T-cell (primary cell): ENCODE measurements around the gene MS4A1. TPM values are rescaled to one million over a fixed set of nuclear protein-coding genes. Genes with fewer than 3 reads are reported as not detected.
"Not testable (repeated sequence)": the region's sequence is repeated elsewhere in the genome, so short reads cannot be mapped to it uniquely, and the experiment has no call there.

Source experiments
- ATAC-seq, 4 experiments: fragments of 200-7000 bp in 3 of 4; fragments of 150-1000 bp in 1 of 4; cut with Tn5 transposase; replicated peaks in 1 of 4; 1 replicate in 3 of 4; 2 replicates in 1 of 4; pipeline ENCODE4 v1.10.0; 2021; ENCODE audit warnings: moderate library complexity in 3 of 4, mild to moderate bottlenecking in 2 of 4, moderate number of reproducible peaks in 1 of 4
- CTCF ChIA-PET, 2 donors: fragments of 300-600 bp; sonication (Branson Sonifier 250); formaldehyde crosslinking; loops; one replicate each; lab custom pipeline; 2022; ENCODE audit warnings: antibody characterized with exemption in 2 of 2; lab: Charles Lee
- POLR2A ChIA-PET, 2 donors: fragments of 300-600 bp; sonication (Branson Sonifier 250); formaldehyde crosslinking; loops; one replicate each; lab custom pipeline; 2022; ENCODE audit warnings: antibody characterized with exemption in 2 of 2; lab: Charles Lee
- DNase-seq, 35 experiments: peaks; one replicate each; pipeline versions ENCODE4 v3.0.0 to v3.0.0-alpha.2; 2013 to 2023
- H3K27ac ChIP-seq: one replicate; pipeline ENCODE4 v1.5.1; 2013; ENCODE audit warnings: low read length
- H3K27me3 ChIP-seq, 2 experiments: replicated peaks in 1 of 2; 1 replicate in 1 of 2; 2 replicates in 1 of 2; pipeline versions ENCODE4 v1.6.1 to v1.7.0; 2013; ENCODE audit warnings: low read length in 1 of 2, mixed read lengths in 1 of 2; ENCODE audit not compliant: control insufficient read depth in 2 of 2, insufficient read depth in 2 of 2; ENCODE audit errors: extremely low read depth in 1 of 2
- H3K36me3 ChIP-seq, 2 donors: 1 replicate in 1 of 2; 2 replicates in 1 of 2; pipeline versions ENCODE4 v1.6.1 to v1.7.0; 2013; ENCODE audit warnings: low read length in 1 of 2; ENCODE audit not compliant: control insufficient read depth in 2 of 2, insufficient read depth in 1 of 2; ENCODE audit errors: extremely low read depth in 1 of 2
- H3K4me1 ChIP-seq, 2 experiments: 1 replicate in 1 of 2; 2 replicates in 1 of 2; pipeline versions ENCODE4 v1.6.1 to v1.7.0; 2013; ENCODE audit warnings: low read length in 2 of 2, mixed read lengths in 1 of 2; ENCODE audit not compliant: insufficient read depth in 2 of 2, control insufficient read depth in 1 of 2; ENCODE audit errors: extremely low read depth in 1 of 2
- H3K4me3 ChIP-seq, 2 donors: 1 replicate in 1 of 2; 2 replicates in 1 of 2; pipeline versions ENCODE4 v1.5.1 to v1.7.0; 2013; ENCODE audit warnings: mild to moderate bottlenecking in 2 of 2, low read length in 1 of 2, moderate library complexity in 1 of 2; ENCODE audit not compliant: control insufficient read depth in 1 of 2; ENCODE audit errors: extremely low read depth in 1 of 2
- H3K9me3 ChIP-seq: 2 replicates; pipeline ENCODE4 v1.7.0; 2013
- H3K27ac Mint-ChIP-seq, 2 donors: one replicate each; pipeline ENCODE4 v1.8.0; 2020 to 2021; ENCODE audit warnings: mild to moderate bottlenecking in 2 of 2, mixed read lengths in 2 of 2
- H3K27me3 Mint-ChIP-seq, 2 donors: one replicate each; pipeline ENCODE4 v1.8.0; 2021 to 2022; ENCODE audit warnings: mixed read lengths in 2 of 2
- H3K36me3 Mint-ChIP-seq: one replicate; pipeline ENCODE4 v1.8.0; 2021; ENCODE audit warnings: mixed read lengths
- H3K4me1 Mint-ChIP-seq, 3 donors: one replicate each; pipeline ENCODE4 v1.8.0; 2020 to 2022; ENCODE audit warnings: mixed read lengths in 3 of 3, mild to moderate bottlenecking in 1 of 3
- H3K4me3 Mint-ChIP-seq, 3 donors: one replicate each; pipeline ENCODE4 v1.8.0; 2020 to 2022; ENCODE audit warnings: mild to moderate bottlenecking in 3 of 3, mixed read lengths in 3 of 3, moderate library complexity in 3 of 3
- H3K9me3 Mint-ChIP-seq, 3 donors: one replicate each; pipeline ENCODE4 v1.8.0; 2020 to 2022; ENCODE audit warnings: mixed read lengths in 3 of 3
- WGBS: methylation state at CpG from one replicate; pipeline ENCODE4 v1.1.5; 2013; ENCODE audit warnings: missing lambda C conversion rate; ENCODE audit not compliant: insufficient coverage; 5-methylcytosine and 5-hydroxymethylcytosine counted together
- total RNA-seq, 35 experiments: library from RNA in 6 of 35; stranded (reverse) in 6 of 35; fragments of 120-200 nt in 1 of 35; gene quantifications; one replicate each; pipeline versions ENCODE4 v1.2.1 to v1.2.4 and lab custom pipeline; 2013 to 2026

The MS4A1 gene
- total RNA-seq, 5 donors from 2014 or later (not counting 1 experiment from before 2014, with no cell fraction given) = 5.6 to 54.1 (median 14.5) TPM

DNA sequence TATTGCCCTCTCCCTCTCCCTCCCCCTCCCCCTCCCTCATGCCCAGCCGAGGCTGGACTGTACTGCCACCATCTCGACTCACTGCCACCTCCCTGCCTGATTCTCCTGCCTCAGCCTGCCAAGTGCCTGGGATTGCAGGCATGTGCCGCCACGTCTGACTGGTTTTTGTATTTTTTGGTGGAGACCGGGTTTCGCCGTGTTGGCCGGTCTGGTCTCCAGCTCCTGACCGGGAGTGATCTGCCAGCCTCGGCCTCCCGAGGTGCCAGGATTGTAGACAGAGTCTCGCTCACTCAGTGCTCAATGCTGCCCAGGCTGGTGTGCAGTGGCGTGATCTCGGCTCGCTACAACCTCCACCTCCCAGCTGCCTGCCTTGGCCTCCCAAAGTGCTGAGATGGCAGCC, 54.0 kb downstream of the MS4A1 start:
- H3K27me3 ChIP-seq, H3K4me1 Mint-ChIP-seq, H3K27ac Mint-ChIP-seq, CTCF ChIA-PET, H3K36me3 Mint-ChIP-seq, H3K9me3 ChIP-seq, H3K27ac ChIP-seq, DNase-seq, H3K9me3 Mint-ChIP-seq, H3K4me1 ChIP-seq, H3K36me3 ChIP-seq, H3K4me3 Mint-ChIP-seq, H3K4me3 ChIP-seq, ATAC-seq, POLR2A ChIA-PET: not testable (repeated sequence)
- WGBS = 84% methylated on average over 8 of the region's 15 CpGs
- peaks cover 10 to 12% of the 10 kb centered on the region in 2 donors for H3K27me3 Mint-ChIP-seq

DNA sequence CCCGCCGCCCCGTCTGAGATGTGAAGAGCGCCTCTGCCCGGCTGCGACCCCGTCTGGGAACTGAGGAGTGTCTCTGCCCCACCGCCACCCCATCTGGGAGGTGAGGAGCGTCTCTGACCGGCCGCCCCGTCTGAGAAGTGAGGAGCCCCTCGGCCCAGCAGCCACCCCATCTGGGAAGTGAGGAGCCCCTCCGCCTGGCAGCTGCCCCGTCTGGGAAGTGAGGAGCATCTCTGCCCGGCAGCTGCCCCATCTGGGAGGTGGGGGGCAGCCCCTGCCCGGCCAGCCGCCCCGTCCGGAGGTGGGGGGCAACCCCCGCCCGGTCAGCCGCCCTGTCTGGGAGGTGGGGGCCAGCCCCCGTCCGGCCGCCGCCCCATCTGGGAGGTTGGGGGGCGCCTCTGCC, 54.6 kb downstream of the MS4A1 start:
- H3K27me3 ChIP-seq, H3K27ac Mint-ChIP-seq, DNase-seq, ATAC-seq, CTCF ChIA-PET, H3K4me3 Mint-ChIP-seq, POLR2A ChIA-PET, H3K36me3 Mint-ChIP-seq, H3K9me3 Mint-ChIP-seq, H3K27ac ChIP-seq, H3K4me1 Mint-ChIP-seq, H3K4me1 ChIP-seq, H3K9me3 ChIP-seq, H3K4me3 ChIP-seq, H3K36me3 ChIP-seq: not testable (repeated sequence)
- WGBS = 88% methylated on average over 16 of the region's 28 CpGs
- H3K27me3 Mint-ChIP-seq = peaks cover 10 to 12% of the 10 kb centered on the region in 2 donors

DNA sequence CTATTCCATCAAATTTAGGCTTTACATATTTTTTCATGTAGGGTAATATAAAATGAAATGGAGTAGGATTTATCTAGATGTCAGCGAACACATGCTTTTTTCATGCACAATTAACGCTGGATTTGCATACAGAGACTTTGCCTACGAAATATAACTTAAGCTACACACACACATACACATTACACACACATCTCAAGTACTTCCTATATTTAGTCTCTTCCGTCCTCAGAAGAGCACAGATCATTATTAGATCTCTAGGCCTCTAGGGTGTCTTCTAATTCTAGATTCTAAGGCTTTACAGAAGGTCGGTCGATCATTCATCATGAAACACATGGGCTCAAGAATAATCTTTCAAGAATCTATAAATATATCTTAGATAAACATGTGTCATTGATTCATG, 55.7 kb downstream of the MS4A1 start:
- no peak overlapping the region for H3K27ac Mint-ChIP-seq
- peaks cover 0 to 4% (median 0%) of the 10 kb centered on the region in 3 donors for H3K9me3 Mint-ChIP-seq
- H3K4me3 ChIP-seq = no peak overlapping the region
- H3K27ac ChIP-seq = no peak overlapping the region
- 42% methylated on average over 3 of the region's 6 CpGs for WGBS
- DNase-seq = no peak
- ATAC-seq = no peak
- peaks cover 13 to 14% of the 10 kb centered on the region in 2 donors for H3K27me3 Mint-ChIP-seq
- H3K36me3 Mint-ChIP-seq = no peaks in the 10 kb centered on the region
- no peaks in the 10 kb centered on the region for H3K4me1 ChIP-seq
- no peaks in the 10 kb centered on the region for H3K36me3 ChIP-seq
- H3K27me3 ChIP-seq = peaks cover 0 to 9% of the 10 kb centered on the region in 2 experiments
- ChIA-PET POLR2A (no interaction called here), CTCF (no interaction called here)
- no peaks in the 10 kb centered on the region for H3K9me3 ChIP-seq
- H3K4me1 Mint-ChIP-seq = no peaks in the 10 kb centered on the region
- H3K4me3 Mint-ChIP-seq = no peak overlapping the region

DNA sequence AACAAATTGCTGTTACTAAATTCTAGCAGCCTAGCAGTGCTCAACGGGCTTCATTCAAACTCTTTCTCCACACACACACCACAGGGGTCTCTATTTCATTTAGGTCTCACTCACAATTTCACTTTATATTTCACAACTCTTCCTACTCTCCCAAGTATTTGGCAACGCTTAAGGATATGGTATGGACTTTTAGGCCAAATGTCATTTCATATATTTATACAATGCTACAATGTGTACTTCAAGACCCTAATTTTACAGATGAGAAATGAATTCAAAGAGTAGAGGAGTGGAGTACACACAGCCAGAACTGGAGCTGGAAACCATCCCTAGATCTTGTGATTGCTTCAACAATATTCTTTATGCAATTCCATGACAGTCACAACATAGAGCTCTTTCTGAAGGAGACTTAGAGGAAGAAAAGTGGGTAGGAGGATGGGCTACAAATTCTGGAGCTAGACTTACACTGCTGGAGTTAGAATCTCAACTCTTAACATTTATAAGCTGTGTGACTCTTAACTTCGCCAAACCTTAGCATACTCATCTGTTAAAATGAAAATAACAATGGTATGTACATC, 57.1 kb downstream of the MS4A1 start:
- Histone ChIP-seq H3K27ac (no peak overlapping the region), H3K27me3 (peaks cover 0 to 9% of the 10 kb centered on the region in 2 experiments), H3K4me3 (no peak overlapping the region), H3K4me1 (no peaks in the 10 kb centered on the region), H3K9me3 (no peaks in the 10 kb centered on the region), H3K36me3 (no peaks in the 10 kb centered on the region)
- ChIA-PET POLR2A (no interaction called here), CTCF (no interaction called here)
- no peaks in the 10 kb centered on the region for H3K36me3 Mint-ChIP-seq
- H3K4me1 Mint-ChIP-seq = no peaks in the 10 kb centered on the region
- DNase-seq = no peak
- H3K27ac Mint-ChIP-seq = no peak overlapping the region
- peaks cover 0 to 4% (median 0%) of the 10 kb centered on the region in 3 donors for H3K9me3 Mint-ChIP-seq
- H3K27me3 Mint-ChIP-seq = peaks cover 10 to 11% of the 10 kb centered on the region in 2 donors
- no peak overlapping the region for H3K4me3 Mint-ChIP-seq
- WGBS = 40% methylated on average over 1 of the region's 3 CpGs
- no peak for ATAC-seq

DNA sequence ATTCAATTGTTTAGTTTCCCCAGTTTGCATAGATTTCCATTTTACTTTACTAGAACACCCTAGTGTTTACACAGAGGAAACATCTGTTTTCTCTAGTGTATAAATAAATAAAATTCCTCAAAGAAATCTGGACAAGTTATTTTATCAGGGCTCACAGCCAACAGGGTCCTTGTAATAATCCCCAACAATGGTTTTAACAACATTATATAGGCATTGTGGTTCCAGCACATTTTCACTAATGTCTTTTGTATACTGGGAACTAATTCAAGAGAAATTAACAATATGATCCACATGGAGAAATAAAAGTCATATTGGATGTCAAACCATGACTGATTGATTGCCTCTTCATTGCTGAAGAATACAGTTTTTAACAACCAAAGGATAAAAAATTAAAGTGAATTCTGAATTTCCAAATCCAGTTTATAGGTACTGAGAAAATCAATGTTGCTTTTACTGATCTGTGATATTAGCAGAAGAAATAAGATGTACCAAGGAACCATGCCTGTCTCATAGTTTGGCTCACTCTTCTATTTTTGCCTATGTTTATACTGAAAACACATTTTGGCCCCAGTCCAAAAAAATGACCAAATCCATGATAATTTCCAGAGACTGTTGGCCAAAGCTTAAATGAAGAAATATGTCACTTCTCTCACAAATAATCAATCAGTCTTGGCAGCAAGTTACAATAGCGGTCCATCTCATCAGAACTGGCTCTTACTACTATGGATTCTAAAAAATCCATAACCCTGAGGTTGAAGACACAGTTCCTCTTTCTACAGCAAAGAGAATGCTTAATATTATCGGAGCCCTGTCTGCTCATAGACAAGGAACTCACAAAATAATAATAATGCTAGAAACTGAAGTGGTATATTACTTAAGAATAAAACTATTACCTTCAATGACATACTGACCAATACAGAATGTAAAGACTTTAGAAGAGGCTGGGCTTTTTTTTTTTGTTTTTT, 58.1 kb downstream of the MS4A1 start:
- Histone ChIP-seq H3K36me3 (no peaks in the 10 kb centered on the region), H3K9me3 (no peaks in the 10 kb centered on the region), H3K27me3 (peaks cover 0 to 9% of the 10 kb centered on the region in 2 experiments), H3K27ac (no peak overlapping the region), H3K4me3 (no peak overlapping the region), H3K4me1 (no peaks in the 10 kb centered on the region)
- Mint-ChIP-seq H3K4me3 (no peak overlapping the region), H3K9me3 (peaks cover 0 to 4% (median 0%) of the 10 kb centered on the region in 3 donors), H3K27ac (no peak overlapping the region), H3K27me3 (peaks cover 8 to 14% of the 10 kb centered on the region in 2 donors), H3K36me3 (no peaks in the 10 kb centered on the region), H3K4me1 (no peaks in the 10 kb centered on the region)
- DNase-seq (no peak), ATAC-seq (no peak)
- ChIA-PET CTCF (no interaction called here), POLR2A (no interaction called here)
- no CpG with 5 or more reads among the region's 2 CpGs for WGBS

DNA sequence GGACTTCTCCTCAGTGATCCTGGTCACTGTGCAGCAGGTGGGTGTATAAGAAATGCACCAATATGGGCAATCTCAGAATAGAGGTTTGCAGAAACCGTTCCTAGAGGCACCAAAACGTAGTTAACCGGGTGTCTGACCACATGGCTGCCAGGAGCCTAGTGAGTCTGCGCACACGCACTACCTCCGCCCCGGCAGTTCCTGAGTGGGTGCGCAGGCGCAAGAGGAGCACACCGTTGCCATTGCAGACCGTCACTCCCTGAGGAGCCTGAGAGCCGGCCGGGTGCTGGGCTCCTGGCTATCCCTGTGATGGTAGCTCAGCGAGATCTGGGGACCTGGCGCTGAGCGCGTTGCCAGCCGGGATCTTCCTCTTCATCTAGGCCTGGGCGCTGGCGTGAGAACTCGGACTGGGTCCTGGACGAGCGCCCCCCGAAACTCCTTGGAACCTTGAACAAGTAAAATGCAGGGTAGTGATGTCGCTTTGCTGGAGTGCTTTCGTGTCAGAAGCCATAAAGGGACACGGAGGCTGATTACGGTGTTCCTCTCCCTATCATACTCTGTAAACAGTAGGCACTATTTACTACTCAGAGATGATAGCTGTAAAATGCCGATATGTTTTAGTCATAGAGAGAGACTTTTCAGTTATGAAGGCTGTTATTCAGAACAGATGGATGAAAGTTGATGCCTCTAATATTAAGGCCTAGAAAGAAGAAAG, 59.7 kb downstream of the MS4A1 start, which contains the start of gene MS4A13:
MS4A13 (plus strand) TSS at position 249 of the 712 bp plus-strand sequence. CDS start 2,692 bp downstream, outside the sequence.
- CTCF ChIA-PET = no interaction called here
- Mint-ChIP-seq H3K4me3 (no peak within 1 kb of the TSS), H3K9me3 (peaks cover 0 to 5% (median 5%) of the 10 kb centered on the region in 3 donors), H3K36me3 (no peaks in the 10 kb centered on the region), H3K27ac (peak within 1 kb of the TSS in 1 of 2 donors; percentile 40), H3K27me3 (peaks cover 18 to 24% of the 10 kb centered on the region in 2 donors), H3K4me1 (no peaks in the 10 kb centered on the region)
- DNase-seq (no peak), ATAC-seq (no peak)
- Histone ChIP-seq H3K36me3 (no peaks in the 10 kb centered on the region), H3K27me3 (peaks cover 0 to 9% of the 10 kb centered on the region in 2 experiments), H3K4me1 (no peaks in the 10 kb centered on the region), H3K27ac (no peak within 1 kb of the TSS), H3K4me3 (no peak within 1 kb of the TSS), H3K9me3 (no peaks in the 10 kb centered on the region)
- POLR2A ChIA-PET = no interaction called here
- 95% methylated on average over 18 of the region's 29 CpGs for WGBS
